ENCODE data around the gene SLC22A16. TPM values are rescaled to one million over a fixed set of nuclear protein-coding genes. Genes with fewer than 3 reads are reported as not detected.

Gene SLC22A16
- total and polyA plus RNA-seq, 7 donors, result 0.14 to 0.36 (median 0.20) TPM; not detected in 4

DNA sequence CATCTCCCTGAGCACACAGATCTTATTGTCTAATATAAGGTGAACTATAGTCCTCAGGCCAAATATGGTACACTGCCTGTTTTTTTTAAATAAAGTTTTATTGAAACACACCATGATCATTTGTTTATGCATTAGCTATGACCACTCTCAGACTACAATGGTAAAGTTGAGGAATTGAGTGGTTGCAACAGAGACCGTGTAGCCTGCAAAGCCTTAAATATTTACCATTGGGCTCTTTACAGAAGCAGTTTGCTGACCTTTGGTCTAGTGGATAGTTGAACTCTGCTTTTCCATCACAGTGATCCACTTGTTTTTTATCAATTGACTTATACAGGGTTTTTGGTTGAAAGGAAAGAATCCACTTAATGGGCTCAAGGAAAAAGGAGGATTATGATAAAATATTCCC lies 91.0 kb downstream of the SLC22A16 start:
- no peaks in the 10 kb centered on the region for H3K36me3 ChIP-seq
- H3K27me3 ChIP-seq, result no peaks in the 10 kb centered on the region
- TF ChIP-seq POLR2AphosphoS5 (IDR thresholded peaks at IDR 0.05) (no peak), POLR2A (IDR thresholded peaks at IDR 0.05) (no peak), EP300 (IDR thresholded peaks at IDR 0.05) (no peak)
- TF ChIP-seq, protein P1, sequence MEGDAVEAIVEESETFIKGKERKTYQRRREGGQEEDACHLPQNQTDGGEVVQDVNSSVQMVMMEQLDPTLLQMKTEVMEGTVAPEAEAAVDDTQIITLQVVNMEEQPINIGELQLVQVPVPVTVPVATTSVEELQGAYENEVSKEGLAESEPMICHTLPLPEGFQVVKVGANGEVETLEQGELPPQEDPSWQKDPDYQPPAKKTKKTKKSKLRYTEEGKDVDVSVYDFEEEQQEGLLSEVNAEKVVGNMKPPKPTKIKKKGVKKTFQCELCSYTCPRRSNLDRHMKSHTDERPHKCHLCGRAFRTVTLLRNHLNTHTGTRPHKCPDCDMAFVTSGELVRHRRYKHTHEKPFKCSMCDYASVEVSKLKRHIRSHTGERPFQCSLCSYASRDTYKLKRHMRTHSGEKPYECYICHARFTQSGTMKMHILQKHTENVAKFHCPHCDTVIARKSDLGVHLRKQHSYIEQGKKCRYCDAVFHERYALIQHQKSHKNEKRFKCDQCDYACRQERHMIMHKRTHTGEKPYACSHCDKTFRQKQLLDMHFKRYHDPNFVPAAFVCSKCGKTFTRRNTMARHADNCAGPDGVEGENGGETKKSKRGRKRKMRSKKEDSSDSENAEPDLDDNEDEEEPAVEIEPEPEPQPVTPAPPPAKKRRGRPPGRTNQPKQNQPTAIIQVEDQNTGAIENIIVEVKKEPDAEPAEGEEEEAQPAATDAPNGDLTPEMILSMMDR (IDR thresholded peaks at IDR 0.05), result no peak
- 75 to 76% methylated on average over 1 of the region's 1 CpG for WGBS, 2 donors
- intact Hi-C loops (cut with DNase I), result no loop called here
- no peak overlapping the region for H3K27ac ChIP-seq
- H3K4me1 ChIP-seq, result peaks cover 0 to 9% (median 7%) of the 10 kb centered on the region in 4 donors
- no peaks in the 10 kb centered on the region for H3K9me3 ChIP-seq
- no peak overlapping the region for H3K4me3 ChIP-seq
- no peak for DNase-seq

DNA sequence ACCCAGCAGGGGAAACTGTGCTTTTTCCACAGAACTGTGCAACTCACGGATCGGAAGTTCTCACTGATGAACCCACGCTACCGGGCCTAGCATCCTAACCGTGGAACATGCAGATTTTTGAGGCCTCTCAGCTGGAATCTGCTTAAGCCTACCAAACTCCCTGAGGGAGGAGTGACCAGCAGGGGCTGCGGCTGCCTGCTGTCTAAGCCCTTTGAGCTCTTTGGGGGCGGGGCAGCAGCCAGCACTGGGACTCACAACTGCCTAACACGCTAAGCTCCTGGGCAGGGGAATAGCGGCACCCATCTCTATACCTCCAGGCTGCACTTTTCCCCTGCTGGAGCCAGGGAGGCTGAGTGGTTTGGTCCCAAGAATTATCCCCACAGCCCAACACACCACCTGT lies 97.9 kb downstream of the SLC22A16 start:
- TF ChIP-seq POLR2A (IDR thresholded peaks at IDR 0.05), result no peak
- TF ChIP-seq EP300 (IDR thresholded peaks at IDR 0.05), result no peak
- TF ChIP-seq POLR2AphosphoS5 (IDR thresholded peaks at IDR 0.05), result no peak
- TF ChIP-seq, protein P1 (IDR thresholded peaks at IDR 0.05), result no peak
- no peak for DNase-seq
- H3K4me1 ChIP-seq, result no peaks in the 10 kb centered on the region
- intact Hi-C loops (cut with DNase I), result no loop called here
- no peaks in the 10 kb centered on the region for H3K27me3 ChIP-seq
- no peaks in the 10 kb centered on the region for H3K9me3 ChIP-seq
- H3K36me3 ChIP-seq, result no peaks in the 10 kb centered on the region
- H3K4me3 ChIP-seq, result no peak overlapping the region
- H3K27ac ChIP-seq, result no peak overlapping the region
- WGBS, 2 donors, result 84 to 90% methylated on average over 9 of the region's 9 CpGs

Other genes starting within 250 kb of the SLC22A16 start
- gene METTL24, start 118.3 kb downstream of the SLC22A16 start, total RNA-seq, result 10 to 100 TPM; 24.4 to 41.3 (median 39.9) TPM
- under 1 TPM in 1 of 3 donors, not detected in 2; 0.76 TPM for gene METTL24, start 118.3 kb downstream of the SLC22A16 start, polyA plus RNA-seq
- gene DDO, start 61.0 kb downstream of the SLC22A16 start, total RNA-seq, result 1 to 10 TPM; 2.0 to 3.6 (median 2.5) TPM
- gene DDO, start 61.0 kb downstream of the SLC22A16 start, polyA plus RNA-seq, result 1 to 10 TPM in 2 of 3 donors, under 1 TPM in 1; 0.96 to 2.4 (median 1.2) TPM